NOMO-1 (cell line): ENCODE data around the gene CBFB.
A peak's percentile ranks its signal among the peaks of the same experiment; 100 is the strongest.

ENCODE experiments used
- DNase-seq, 2 experiments: peaks; one replicate each; lab custom pipeline; 2025; ENCODE audit not compliant: unreplicated experiment in 2 of 2; lab: John Stamatoyannopoulos, UW

Gene CBFB

DNA sequence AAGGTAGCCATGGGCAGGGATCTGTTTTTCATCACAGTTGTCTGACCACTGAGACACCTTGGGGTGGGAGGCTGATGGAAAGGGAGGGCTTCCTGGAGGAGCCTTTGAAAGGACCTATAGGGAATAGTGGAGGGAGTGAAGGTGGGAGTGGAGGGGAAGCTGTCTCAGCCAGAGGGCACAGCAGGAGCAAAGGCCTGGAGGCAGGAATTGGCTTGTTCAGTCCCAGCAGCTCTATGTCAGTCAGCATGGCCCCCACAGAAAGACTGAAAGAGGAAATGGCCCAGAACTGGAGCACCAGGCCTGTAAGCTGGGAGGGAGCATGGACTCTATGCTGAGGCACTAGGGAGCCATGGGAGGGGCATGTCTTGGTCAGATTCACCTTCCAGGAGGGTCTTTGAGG lies 12.8 kb upstream of the CBFB start:
- DNase-seq: no peak

DNA sequence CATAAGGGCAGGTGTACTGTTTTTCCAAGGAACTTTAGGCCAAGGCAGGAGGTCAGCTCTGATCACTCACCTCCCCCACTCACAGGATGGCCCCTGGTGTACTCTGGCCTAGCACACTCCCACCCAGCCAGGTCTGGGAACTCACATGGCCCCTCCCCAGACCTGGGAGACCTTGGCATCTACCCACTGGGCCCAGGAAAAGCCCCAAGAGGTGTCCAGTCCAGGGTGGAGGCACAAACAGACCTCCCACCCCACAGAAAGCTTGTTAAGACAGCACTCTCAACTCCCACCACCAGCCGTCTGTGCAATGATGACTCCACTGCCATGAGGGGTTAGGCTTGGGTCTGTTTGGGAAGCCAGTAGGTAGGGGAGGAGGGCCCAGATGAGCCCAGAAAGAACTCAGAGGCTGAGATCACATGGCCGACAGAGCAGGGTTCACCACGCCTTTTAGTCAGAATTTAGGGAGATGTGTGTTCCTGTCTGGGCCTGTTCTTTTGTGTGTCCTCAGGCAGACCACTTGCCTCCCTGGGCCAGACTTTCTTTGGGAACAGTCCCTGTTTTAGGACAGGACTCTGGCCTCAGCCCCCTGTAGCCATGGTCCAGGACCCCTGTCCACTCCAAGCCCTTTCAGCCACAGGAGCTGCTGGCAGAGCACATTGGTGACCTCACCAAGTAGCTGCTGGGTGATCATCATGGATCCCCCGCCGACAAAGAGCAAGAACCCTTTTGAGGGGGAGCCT lies 12.1 kb upstream of the CBFB start:
- DNase-seq: no peak

DNA sequence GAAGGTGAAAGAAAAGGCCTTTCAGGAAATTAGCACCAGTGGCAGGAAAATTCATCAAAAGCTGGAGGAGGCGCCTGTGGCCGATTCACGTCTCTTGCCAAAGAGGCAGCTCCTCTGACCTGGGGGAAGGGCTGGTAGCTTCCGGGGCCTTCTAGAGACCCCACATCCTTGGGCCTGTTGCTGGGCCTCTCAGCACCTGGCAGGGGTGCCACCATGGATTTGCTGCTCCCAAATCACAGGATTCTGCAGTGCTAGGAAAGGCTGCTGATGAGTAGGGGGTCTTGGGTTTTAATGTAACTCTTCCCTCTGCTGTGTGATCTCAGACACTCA lies 11.6 kb upstream of the CBFB start:
- no peak for DNase-seq

DNA sequence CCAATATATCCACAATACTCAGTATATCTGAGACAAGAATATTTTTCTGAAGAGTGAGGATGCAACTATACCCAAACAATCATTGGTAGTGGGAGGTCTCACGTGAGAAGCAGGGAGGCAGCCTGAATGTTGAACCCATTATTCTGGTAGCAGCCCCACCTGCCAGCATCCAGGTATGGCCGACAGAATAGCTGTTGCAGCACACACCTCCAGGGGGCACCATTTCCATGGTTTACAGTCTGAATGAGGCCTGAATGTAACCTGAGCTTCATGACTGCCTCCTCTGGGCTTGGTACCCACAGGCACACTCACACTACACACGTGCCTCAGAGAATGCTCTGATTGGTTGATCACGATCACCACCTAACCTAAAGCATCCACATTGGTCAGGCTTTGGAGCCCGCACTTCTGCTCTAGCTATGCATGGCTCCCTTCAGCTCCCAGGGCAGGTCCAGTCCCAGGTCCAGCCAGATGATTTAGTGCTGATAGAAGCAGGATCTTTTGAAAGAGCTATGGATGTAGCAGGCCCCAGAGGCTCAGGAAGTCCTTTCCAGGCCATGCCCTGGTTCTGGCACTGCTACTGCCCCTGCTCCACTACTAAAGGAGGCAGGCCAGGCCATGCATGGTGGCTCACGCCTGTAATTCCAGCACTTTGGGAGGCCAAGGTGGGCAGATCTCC lies 11.0 kb upstream of the CBFB start:
- peak; percentile 70 to 79 for DNase-seq

DNA sequence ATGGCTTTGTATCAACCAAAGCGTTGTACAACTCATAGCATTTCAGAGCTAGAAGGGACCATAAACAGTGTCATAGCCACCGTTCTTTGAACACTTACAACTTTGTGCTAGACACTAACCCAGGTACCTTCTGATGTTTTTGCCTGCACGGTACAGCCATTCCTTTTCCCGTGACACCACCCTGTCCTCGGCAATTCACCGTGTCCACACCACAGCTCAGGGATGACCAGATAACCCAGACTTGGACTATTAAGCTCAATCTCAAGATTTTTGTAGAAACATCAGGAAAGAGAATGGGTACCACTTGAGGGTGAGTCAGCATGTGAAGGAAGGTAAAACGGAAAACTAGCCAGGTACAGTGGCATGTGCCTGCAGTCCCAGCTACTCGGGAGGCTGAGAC lies 9.8 kb upstream of the CBFB start:
- DNase-seq: no peak

DNA sequence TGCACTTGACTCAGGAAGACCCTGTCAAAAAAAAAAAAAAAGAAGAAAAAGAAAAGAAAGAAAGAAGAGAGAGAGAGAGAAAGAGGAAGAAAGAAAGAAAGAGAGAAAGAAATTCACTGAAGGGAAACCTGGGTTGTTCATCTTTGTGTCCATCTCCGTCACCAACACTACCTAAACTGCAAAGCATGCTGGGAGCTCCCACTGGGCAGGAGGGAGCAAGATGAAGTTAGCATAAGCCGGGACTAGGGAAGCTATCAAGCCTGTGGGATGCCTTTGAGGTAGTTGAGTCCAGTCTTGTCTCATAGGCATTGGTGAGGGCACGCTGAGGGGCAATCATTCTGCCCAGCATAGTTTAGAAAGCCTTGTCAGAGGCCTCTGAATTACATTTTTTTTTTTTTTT lies 7.6 kb upstream of the CBFB start:
- DNase-seq: no peak

DNA sequence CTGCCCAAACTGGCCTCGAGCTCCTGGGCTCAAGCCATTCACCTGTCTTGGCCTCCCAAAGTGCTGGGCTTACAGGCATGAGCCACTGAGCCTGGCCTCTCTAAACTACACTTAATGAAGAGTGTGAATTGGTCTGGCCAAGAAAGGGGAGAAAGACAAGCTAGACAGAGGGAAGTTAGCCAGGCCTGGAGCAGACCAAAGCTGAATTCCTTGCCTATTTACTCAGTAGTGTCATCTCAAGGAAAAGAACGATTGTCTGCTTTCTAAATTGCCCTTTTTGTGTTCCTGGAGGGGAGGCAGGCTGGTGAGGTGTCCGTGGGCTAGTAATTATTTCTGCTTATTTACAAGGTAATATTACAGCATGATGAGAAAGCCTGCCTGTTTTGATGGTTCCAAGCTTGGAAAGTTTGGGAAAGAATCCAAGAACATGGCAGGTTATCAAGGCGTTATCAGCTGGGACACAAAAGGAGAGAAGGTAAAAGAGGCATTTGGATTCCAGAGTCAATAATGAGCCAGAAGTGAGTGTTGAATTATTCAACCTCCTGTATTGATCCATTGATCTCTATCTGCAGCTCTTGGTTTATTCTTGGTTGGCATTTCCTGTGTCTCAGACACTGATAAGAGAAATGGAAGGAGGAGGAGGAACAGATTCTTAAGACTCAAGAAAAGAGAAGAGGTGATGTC lies 6.3 kb upstream of the CBFB start:
- DNase-seq: no peak

DNA sequence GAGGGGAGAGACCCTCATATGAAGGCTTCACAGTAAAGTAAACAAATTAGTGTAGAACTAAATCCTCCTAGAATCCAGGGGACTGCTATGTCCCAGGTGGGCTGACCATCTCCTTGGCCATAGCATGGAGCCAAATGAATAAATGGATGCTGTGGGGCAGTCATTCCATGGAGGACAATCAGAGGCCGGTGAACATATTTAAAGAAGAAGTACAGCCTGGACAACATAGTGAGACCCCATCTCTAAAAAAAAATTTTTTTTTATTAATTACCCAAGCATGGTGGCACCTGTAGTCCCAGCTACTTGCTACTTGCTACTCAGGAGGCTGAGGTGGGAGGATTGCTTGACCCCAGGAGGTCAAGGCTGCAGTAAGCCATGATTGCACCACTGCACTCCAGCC lies 5.3 kb upstream of the CBFB start:
- DNase-seq: no peak

DNA sequence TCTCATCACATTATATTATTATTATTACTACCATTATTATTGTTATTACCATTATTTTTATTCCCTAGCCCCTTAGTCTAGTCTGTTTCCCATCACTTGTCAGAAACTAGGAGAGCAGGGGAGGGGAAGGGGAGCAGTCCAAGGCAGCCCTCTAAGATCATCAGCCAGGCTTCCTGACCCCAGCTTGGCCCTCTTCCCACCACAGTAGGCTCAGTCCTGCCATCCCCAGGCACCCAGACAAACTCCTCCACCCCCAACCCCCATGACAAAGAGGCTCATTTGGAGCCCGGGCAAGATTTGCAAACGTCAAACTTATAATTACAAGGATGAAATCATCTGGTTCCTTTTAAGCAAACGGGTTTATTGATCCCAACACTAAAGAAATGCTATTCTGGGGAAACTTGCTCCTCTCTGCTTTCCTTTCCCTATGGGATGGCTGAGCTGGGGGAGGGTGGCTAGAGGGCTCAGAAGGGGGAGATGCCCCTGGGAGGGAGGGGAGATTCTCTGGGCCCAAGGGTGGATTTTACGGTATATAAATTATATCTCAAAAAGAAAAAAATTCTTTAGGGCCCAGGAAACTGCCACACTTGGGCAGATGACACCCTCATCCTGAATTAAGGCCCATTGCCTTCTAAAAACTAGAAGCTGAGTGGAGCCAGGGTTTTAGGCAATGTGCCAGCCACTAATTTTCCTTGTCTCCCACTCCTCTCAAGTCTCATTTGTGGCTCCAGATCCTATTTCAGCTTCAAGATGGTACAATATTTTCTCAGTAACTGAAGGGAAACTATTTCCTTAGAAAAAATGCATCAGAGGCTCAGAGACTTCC lies 4.4 kb upstream of the CBFB start:
- no peak for DNase-seq

DNA sequence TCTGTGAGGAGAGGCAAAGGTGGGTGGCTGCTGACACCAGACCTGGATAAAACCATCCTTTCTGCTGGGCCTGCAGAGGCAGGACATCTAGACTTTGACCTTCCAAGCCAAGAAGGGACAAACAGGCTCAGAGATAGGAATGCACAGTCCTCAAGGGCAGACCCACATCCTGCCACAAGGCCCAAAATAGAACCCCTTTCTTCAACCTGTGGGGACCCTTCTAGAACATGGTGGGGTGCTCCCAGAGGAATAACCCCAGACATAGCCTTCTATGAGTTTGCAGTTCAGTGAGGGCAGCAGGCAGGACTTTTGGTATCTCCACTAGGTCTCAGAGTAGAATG lies 3.8 kb upstream of the CBFB start:
- no peak for DNase-seq

DNA sequence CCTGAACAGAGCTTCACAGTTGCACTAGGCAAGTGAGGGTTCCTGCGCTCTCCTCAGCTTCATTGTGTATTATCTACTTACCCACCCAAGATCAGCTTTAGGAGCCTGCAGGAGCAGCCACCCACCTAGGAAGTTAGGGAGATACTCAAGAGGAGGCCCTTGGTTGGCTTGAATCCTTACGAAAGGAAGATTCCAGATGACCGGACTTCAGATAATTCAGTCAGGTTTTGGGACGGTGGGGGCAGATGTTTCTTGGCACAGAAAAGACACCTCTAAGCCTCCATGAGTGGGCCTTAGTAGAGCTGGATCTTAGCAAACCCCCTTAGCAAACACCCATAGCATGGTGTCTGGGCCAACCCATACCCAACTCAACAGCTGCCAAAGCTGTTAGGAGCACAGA lies 2.4 kb upstream of the CBFB start:
- DNase-seq: no peak

DNA sequence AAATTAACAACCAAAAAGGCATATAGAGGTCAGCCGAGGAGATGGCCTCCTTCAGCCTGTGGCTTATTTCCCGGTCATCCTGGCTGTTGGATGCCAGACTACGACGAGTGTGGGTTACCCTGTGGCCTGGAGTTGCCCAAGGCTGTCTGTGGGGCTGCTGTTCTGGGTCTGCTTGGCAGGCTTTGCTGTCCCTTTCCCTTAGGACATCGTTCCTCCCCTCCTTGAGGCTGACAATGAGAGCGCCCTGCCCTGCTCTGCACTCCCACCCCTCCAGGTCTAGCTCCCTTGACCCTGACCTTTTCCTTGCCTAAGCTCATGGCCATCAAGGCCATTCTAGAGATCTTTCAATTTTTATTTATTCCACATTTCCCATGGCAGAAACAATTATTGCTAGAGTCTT lies 1.9 kb upstream of the CBFB start:
- DNase-seq: no peak

DNA sequence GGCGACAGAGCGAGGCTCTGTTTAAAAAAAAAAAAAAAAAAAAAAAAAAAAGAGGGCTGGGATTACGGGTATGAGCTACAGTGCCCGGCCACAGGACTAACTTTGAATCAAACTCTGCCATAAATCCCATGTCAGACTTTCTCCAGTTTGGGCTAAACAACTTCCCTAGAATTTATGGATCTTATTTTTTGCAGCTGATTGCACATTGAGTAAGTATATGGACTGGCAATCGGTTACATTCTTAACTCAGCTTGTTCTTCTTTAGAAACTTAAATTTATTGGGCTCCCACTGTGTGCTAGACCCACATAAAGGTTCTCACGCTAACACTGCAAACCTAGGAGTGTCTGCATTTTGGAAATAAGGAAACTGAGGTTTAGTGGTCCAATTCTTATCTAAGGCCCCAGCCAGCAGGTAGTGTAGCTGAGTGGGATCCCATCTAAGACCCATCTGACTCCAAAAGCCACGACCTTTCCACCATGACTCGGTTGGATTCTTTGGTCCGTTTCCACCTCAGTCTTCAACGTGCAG lies 718 bp upstream of the CBFB start:
- no peak for DNase-seq

DNA sequence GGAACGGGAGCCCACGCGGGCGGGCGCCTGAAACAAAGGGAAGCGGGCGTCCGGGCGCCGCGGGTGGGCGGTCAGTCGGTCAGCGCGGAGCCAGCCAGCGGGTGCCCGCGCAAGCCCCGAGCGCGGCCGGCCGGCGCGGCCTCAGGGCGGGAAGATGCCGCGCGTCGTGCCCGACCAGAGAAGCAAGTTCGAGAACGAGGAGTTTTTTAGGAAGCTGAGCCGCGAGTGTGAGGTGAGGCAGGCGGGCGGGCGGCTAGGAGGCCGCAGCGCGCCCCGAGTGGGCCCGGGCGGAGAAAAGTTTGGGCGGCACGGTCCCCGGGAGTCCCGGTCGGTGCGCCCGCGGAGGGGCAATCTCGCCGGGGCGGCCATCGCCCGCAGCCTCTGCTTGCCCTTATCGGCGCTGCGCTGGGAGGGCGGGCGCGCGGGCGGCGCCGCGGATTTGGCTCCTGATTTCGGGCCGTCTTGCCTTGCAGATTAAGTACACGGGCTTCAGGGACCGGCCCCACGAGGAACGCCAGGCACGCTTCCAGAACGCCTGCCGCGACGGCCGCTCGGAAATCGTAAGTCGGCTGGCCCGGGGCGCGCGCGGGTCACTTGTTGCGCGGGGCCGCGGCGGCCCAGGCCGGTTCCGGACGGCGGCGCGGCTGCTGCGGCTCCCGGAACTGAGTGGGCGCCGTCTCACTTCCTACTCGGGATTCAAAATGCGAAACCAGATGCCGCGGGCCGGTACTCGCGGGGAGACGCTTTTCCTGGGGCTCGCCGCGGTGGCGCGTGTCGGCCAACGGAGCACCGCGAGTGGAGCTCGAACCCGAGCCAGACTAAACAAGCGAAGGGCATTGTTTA lies 526 bp downstream of the CBFB start:
- DNase-seq: peak; percentile 41 to 52

DNA sequence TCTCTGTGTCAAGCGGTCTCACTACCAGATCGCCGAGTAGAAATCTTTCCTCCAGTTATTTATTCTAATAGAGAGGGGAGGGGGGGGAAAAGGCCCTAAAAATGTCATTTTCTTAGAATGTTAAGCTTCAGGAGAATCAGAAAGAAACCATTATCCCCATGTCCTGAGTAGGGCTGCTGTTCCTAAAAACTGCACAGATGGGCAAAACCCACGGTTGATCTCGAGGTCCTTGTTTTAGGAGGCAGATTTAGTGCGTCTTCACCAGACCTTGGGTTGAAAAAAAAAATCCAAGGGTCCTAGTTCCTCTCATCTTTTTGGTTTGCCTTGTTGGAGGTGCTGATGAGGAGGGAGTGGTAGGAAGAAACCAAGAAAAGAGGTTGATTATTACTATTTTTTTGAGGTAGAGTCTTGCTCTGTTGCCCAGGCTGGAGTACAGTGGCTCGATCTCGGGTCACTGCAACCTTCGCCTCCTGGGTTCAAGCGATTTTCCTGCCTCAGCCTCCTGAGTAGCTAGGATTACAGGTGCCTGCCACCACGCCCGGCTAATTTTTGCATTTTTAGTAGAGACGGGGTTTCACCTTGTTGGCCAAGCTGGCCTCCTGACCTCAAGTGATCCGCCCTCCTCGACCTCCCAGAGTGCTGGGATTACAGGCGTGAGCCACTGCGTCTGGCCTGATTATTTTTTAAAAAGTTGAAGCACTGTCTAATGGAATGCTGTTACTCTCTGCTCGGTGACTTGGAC lies 1.4 kb downstream of the CBFB start:
- DNase-seq: no peak

DNA sequence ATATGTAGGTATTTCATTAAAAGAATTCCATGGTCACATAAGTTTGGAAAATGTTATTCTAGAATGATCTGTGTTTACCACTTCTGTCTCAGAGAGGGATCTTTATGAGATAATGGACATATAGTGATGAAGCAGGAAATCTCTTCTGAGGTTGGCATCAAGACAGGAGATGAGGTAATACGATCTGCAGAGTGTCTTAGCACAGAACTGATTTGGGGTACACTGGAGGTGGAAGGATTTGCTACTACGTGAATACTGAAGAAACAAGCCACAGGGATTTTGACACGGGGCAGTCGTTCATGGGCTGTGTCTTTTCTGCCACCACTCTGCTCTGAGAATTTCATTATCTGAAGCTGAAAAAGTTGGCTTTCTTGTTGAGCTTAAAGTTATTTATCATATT lies 5.5 kb downstream of the CBFB start:
- DNase-seq: no peak

DNA sequence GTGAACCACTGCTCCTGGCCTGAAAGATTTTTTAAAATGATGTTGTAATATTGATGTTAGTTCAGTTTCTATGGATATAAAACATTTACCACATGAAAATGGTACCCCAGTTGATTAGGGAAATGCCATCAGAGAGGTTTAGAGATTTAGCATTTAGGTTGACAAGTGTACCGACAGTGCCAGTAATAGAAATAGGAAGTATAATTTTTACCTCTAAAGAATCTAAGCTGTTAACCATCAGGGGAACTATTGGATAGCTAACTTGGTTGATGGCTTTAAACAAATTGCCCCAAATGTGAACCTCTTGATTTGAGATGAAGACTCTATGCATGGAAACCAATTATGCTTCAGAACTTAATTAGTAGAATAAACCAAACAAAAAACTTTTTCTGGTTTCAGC lies 6.4 kb downstream of the CBFB start:
- DNase-seq: peak in 1 of 2 experiments; percentile 10

DNA sequence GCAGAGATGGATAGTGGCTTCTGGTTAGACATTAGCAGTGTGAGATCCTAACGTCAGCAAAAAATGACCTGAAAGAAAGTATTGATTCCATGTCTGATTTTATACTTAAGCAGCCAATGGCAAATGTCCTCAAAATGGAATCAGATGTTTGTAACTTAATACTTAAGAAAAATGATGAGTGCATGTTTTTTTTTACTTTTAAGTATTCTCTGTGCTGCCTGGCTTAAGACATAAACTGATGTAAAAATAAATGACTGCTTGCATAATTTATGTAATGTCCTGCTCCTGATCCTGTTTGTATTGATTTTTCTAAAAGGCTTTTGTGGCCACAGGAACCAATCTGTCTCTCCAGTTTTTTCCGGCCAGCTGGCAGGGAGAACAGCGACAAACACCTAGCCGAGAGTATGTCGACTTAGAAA lies 7.4 kb downstream of the CBFB start:
- no peak for DNase-seq

DNA sequence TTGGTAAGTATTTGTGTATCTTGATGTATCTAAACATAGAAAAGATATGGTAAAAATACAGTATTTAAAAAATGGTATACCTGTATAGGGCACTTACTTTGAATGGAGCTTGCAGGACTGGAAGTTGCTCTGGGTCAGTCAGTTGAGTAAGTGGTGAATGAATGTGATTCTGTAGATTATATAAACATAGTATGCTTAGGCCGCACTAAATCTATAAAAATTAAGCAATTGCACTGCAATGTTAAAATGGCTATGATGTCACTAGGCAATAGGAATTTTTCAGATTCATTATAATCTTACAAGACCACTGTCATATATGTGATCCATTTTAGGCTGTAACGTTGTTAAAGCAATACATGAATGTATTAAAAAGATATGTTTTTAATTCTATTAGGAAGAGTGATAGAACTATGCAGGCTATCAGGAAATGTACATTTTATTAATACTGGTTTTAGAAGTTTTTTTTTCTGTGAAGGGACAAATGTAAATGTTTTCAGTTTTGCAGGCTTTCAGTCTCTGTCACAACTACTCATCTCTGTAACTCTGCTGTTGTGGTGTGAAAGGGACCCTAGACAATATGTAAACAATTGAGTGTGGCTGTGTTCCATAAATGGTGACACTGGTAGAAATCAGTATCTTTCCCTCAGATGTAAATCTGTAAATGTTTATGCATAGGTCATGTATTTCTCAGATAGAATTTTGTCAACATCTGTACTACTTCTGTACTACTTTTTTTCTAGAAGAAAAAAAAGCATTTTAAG lies 10.5 kb downstream of the CBFB start:
- DNase-seq: no peak
